K562 (cell line): ENCODE data around the gene PFDN2. TPM values are rescaled to one million over a fixed set of nuclear protein-coding genes. Genes with fewer than 3 reads are reported as not detected.
A peak's percentile ranks its signal among the peaks of the same experiment; 100 is the strongest.

ENCODE experiments used
- BCL6 ChIP-seq: fragments of 250-450 bp; sonication (Bioruptor Pico); IDR thresholded peaks from 2 replicates; pipeline ENCODE4 v1.4.0; 2020
- BMI1 ChIP-seq: fragments of 150-350 bp; IDR thresholded peaks from 2 replicates; pipeline ENCODE4 v1.6.1; 2014; ENCODE audit warnings: low read length
- CXXC5 ChIP-seq: fragments of 250-450 bp; sonication (Bioruptor Pico); IDR thresholded peaks from 2 replicates; pipeline ENCODE4 v1.8.0; 2022; ENCODE audit warnings: inconsistent platforms, mild to moderate bottlenecking, moderate library complexity
- ESRRB ChIP-seq: fragments of 250-450 bp; sonication (Bioruptor Pico); IDR thresholded peaks from 2 replicates; pipeline ENCODE4 v1.5.0; 2020; ENCODE audit warnings: mild to moderate bottlenecking, moderate library complexity, borderline replicate concordance
- HNRNPH1 ChIP-seq: fragments of 200-400 bp; formaldehyde crosslinking; optimal IDR thresholded peaks from 2 replicates; pipeline ENCODE3; 2017; ENCODE audit warnings: low read depth, mild to moderate bottlenecking, low read length, moderate library complexity
- NCOA6 ChIP-seq: fragments of 450-650 bp; IDR thresholded peaks from 2 replicates; pipeline ENCODE4 v1.6.1; 2017; ENCODE audit warnings: mild to moderate bottlenecking
- PHF21A ChIP-seq: fragments of 450-650 bp; IDR thresholded peaks from 2 replicates; pipeline ENCODE4 v1.6.1; 2017; ENCODE audit warnings: low read depth, borderline replicate concordance
- TOE1 ChIP-seq, 2 experiments: fragments of 450-650 bp in 1 of 2; sonication (generic) in 1 of 2; formaldehyde crosslinking in 1 of 2; IDR thresholded peaks; 2 replicates each; pipeline versions ENCODE4 v1.7.1 to v1.8.0; 2016 to 2022; ENCODE audit warnings: borderline replicate concordance in 2 of 2, mild to moderate bottlenecking in 2 of 2, antibody characterized with exemption in 1 of 2, inconsistent platforms in 1 of 2, low read depth in 1 of 2, missing genetic modification reagents in 1 of 2, moderate library complexity in 1 of 2
- ZNF79 ChIP-seq: fragments of 250-450 bp; sonication (Bioruptor Pico); IDR thresholded peaks from 2 replicates; pipeline ENCODE4 v1.4.0; 2020; ENCODE audit warnings: low read depth, mild to moderate bottlenecking, moderate library complexity
- polyA plus RNA-seq, 8 experiments: library from polyadenylated mRNA; depleted of rRNA in 4 of 8; stranded (reverse) in 5 of 8; unstranded in 3 of 8; fragments of >200 nt; fragmentation: Nextera tagmentation in 2 of 8; fragmentation: Illumina TruSeq in 1 of 8; extraction: Ambion mirVana in 2 of 8; extraction: Trizol in 1 of 8; gene quantifications; 2 replicates each; pipeline versions ENCODE4 v1.2.1 to v1.2.3, GENCODE V29; 2011 to 2014; ENCODE audit warnings: inconsistent platforms in 1 of 8, missing spikeins in 1 of 8
- total RNA-seq, 7 experiments: library from RNA; depleted of rRNA in 6 of 7; stranded (reverse); fragments of >200 nt in 6 of 7; fragmentation: Illumina TruSeq in 2 of 7; extraction: Trizol in 2 of 7; gene quantifications; 2 replicates each; pipeline versions ENCODE4 v1.2.1 to v1.2.3, GENCODE V29; 2011 to 2021; ENCODE audit warnings: low replicate concordance in 1 of 7
- TF ChIP-seq, protein P1 (sequence below): fragments of 200-400 bp; formaldehyde crosslinking; IDR thresholded peaks from 2 replicates; pipeline ENCODE4 v1.6.1; 2017; ENCODE audit warnings: mild to moderate bottlenecking, low read depth, low read length, moderate library complexity
- TF ChIP-seq, protein P2 (sequence below): fragments of 250-450 bp; sonication (Bioruptor Pico); IDR thresholded peaks from 2 replicates; pipeline ENCODE4 v1.9.0; 2021; ENCODE audit warnings: mild to moderate bottlenecking, inconsistent platforms
- TF ChIP-seq, protein P3 (sequence below): fragments of 450-650 bp; IDR thresholded peaks from 2 replicates; pipeline ENCODE4 v1.6.1; 2016; ENCODE audit warnings: borderline replicate concordance
- TF ChIP-seq, protein P4 (sequence below): sonication (generic); formaldehyde crosslinking; IDR thresholded peaks from 2 replicates; pipeline ENCODE4 v1.8.0; 2022; ENCODE audit warnings: mild to moderate bottlenecking, missing genetic modification reagents
- TF ChIP-seq, protein P5 (sequence below), 2 experiments: fragments of 450-650 bp in 1 of 2; sonication (generic) in 1 of 2; formaldehyde crosslinking; conservative IDR thresholded peaks; 2 replicates each; pipeline versions ENCODE4 v1.4.0 to v1.8.1; 2020 to 2022; ENCODE audit warnings: mild to moderate bottlenecking in 1 of 2, missing genetic modification reagents in 1 of 2

PFDN2 gene
- total and polyA plus RNA-seq, 9 of the 15 experiments (the other 6 are each of a cell fraction or from before 2014, with no cell fraction given): 50.2 to 361 (median 144) TPM

DNA sequence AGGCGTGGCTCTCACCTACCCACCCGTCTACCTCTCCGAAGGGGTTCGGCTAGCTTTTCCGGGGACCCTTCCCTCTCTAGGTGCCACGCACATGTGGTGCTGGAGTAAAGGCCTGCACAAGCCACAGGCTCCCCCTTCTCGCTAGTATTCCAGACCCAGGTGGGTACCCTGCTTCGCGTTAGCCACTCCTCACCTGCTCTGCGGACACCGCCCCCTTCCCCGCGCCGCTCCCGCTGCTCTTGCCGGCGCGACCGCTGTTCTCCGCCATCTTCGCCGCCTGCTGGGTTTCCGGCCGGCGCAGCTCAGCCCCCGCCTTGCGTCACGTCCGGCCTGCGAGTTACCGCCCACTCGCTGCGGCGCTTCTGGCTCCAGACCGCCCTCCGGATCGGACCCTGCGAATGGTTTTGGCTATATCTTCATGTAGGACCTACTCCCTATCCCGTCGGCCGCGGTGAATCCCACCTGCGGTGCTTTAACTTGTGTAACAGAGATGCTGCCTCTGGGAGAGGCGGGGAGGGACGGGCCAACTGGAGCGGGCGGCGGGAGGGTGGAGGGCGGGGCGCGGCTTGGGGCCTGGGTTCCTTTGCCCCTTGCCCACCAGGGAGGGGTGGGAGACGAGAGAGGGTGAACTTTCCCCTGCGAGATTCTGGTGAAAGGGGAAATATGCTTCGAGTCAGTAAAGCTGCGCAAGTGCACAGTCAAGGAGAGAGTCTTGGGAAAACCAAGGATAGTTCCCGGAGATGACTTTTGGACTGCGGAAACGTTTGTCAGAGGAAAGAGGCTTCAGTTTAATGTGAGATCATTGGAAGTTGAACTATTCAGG lies at the start of gene PFDN2, which contains the start of gene NIT1 (continued):
- TF ChIP-seq, protein P1, sequence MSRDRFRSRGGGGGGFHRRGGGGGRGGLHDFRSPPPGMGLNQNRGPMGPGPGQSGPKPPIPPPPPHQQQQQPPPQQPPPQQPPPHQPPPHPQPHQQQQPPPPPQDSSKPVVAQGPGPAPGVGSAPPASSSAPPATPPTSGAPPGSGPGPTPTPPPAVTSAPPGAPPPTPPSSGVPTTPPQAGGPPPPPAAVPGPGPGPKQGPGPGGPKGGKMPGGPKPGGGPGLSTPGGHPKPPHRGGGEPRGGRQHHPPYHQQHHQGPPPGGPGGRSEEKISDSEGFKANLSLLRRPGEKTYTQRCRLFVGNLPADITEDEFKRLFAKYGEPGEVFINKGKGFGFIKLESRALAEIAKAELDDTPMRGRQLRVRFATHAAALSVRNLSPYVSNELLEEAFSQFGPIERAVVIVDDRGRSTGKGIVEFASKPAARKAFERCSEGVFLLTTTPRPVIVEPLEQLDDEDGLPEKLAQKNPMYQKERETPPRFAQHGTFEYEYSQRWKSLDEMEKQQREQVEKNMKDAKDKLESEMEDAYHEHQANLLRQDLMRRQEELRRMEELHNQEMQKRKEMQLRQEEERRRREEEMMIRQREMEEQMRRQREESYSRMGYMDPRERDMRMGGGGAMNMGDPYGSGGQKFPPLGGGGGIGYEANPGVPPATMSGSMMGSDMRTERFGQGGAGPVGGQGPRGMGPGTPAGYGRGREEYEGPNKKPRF: no peak
- TF ChIP-seq, protein P2, sequence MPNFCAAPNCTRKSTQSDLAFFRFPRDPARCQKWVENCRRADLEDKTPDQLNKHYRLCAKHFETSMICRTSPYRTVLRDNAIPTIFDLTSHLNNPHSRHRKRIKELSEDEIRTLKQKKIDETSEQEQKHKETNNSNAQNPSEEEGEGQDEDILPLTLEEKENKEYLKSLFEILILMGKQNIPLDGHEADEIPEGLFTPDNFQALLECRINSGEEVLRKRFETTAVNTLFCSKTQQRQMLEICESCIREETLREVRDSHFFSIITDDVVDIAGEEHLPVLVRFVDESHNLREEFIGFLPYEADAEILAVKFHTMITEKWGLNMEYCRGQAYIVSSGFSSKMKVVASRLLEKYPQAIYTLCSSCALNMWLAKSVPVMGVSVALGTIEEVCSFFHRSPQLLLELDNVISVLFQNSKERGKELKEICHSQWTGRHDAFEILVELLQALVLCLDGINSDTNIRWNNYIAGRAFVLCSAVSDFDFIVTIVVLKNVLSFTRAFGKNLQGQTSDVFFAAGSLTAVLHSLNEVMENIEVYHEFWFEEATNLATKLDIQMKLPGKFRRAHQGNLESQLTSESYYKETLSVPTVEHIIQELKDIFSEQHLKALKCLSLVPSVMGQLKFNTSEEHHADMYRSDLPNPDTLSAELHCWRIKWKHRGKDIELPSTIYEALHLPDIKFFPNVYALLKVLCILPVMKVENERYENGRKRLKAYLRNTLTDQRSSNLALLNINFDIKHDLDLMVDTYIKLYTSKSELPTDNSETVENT (CRISPR knock-in tag): peak; percentile 86
- TF ChIP-seq BMI1 (no peak), ZNF79 (no peak), BCL6 (CRISPR knock-in tag) (no peak), ESRRB (no peak), CXXC5 (peak; percentile 83), HNRNPH1 (no peak), NCOA6 (no peak), TOE1 (IDR thresholded peaks at IDR 0.05; ENCODE audit: borderline replicate concordance) (no peak), TOE1 (CRISPR knock-in tag; IDR thresholded peaks at IDR 0.05; ENCODE audit: borderline replicate concordance, low read depth) (no peak), PHF21A (no peak)
- TF ChIP-seq, protein P3, sequence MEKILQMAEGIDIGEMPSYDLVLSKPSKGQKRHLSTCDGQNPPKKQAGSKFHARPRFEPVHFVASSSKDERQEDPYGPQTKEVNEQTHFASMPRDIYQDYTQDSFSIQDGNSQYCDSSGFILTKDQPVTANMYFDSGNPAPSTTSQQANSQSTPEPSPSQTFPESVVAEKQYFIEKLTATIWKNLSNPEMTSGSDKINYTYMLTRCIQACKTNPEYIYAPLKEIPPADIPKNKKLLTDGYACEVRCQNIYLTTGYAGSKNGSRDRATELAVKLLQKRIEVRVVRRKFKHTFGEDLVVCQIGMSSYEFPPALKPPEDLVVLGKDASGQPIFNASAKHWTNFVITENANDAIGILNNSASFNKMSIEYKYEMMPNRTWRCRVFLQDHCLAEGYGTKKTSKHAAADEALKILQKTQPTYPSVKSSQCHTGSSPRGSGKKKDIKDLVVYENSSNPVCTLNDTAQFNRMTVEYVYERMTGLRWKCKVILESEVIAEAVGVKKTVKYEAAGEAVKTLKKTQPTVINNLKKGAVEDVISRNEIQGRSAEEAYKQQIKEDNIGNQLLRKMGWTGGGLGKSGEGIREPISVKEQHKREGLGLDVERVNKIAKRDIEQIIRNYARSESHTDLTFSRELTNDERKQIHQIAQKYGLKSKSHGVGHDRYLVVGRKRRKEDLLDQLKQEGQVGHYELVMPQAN: peak; percentile 98
- TF ChIP-seq, protein P4, sequence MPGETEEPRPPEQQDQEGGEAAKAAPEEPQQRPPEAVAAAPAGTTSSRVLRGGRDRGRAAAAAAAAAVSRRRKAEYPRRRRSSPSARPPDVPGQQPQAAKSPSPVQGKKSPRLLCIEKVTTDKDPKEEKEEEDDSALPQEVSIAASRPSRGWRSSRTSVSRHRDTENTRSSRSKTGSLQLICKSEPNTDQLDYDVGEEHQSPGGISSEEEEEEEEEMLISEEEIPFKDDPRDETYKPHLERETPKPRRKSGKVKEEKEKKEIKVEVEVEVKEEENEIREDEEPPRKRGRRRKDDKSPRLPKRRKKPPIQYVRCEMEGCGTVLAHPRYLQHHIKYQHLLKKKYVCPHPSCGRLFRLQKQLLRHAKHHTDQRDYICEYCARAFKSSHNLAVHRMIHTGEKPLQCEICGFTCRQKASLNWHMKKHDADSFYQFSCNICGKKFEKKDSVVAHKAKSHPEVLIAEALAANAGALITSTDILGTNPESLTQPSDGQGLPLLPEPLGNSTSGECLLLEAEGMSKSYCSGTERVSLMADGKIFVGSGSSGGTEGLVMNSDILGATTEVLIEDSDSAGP (CRISPR knock-in tag): no peak
- TF ChIP-seq, protein P5, sequence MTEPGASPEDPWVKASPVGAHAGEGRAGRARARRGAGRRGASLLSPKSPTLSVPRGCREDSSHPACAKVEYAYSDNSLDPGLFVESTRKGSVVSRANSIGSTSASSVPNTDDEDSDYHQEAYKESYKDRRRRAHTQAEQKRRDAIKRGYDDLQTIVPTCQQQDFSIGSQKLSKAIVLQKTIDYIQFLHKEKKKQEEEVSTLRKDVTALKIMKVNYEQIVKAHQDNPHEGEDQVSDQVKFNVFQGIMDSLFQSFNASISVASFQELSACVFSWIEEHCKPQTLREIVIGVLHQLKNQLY (CRISPR knock-in tag; conservative IDR thresholded peaks at IDR 0.05): no peak
